AG04449 (cell line): ENCODE results near the gene RPGRIP1L.

Source experiments
- CTCF ChIA-PET: fragments of 350-600 bp; formaldehyde crosslinking; extraction: SDS; loops from one replicate; lab custom pipeline; 2021; ENCODE audit warnings: antibody characterized with exemption; lab: Yijun Ruan, JAX
- POLR2A ChIA-PET: fragments of 400-600, 350-600 bp; formaldehyde crosslinking; extraction: SDS; loops from one replicate; lab custom pipeline; 2020; ENCODE audit warnings: antibody characterized with exemption, inconsistent platforms; lab: Yijun Ruan, JAX
- DNase-seq: peaks from one replicate; pipeline ENCODE4 v3.0.0-alpha.2; 2010; ENCODE audit warnings: low read depth, low spot score
- H3K4me3 ChIP-seq: 2 replicates; pipeline ENCODE4 v1.5.1; 2011; ENCODE audit warnings: low read depth, mild to moderate bottlenecking, control low read depth, low read length
- CTCF ChIP-seq: IDR thresholded peaks from one replicate; pipeline ENCODE4 v1.5.1; 2011; ENCODE audit warnings: mild to moderate bottlenecking, moderate library complexity, low read length, control low read depth, inconsistent platforms; ENCODE audit not compliant: insufficient read depth; ENCODE audit errors: missing control alignments

RPGRIP1L gene

DNA sequence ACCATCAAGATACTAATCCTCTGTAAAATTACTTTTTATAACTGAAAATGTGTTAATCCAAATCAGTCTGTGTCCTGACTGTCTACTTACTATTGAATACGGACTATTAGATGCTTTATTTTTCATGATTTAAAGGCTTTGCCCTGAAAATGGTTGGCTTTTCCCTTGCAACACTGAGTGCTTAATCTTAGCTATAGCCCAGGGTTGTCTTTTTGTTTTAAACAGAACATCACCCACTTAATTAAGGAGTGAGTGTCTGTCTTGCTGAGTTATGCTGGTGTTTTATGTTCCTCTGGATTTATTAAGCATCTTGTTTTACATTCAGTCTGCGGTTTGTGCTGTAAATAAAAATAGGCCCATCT, 11.3 kb upstream of the RPGRIP1L start:
- ChIA-PET CTCF (interaction anchor here (1.2 to 1.4 kb wide), 2 partner anchors 15 to 20 kb away, joined by 3 read pairs; no protein-coding TSS in a partner anchor), POLR2A (interaction anchor here (1.0 kb wide), 1 partner anchor 11 kb away, joined by 3 read pairs; the partner anchor contains the start of genes FTO and RPGRIP1L)
- DNase-seq = no peak
- no peak for TF ChIP-seq CTCF
- no peak overlapping the region for H3K4me3 ChIP-seq

- DNase-seq = no peak
- no peak overlapping the region for H3K4me3 ChIP-seq
- no peak for TF ChIP-seq CTCF
- CTCF ChIA-PET = interaction anchor here (1.2 kb wide), 1 partner anchor 21 kb away, joined by 3 read pairs; no protein-coding TSS in a partner anchor
- POLR2A ChIA-PET = interaction anchor here (1.0 kb wide), 1 partner anchor 10 kb away, joined by 3 read pairs; the partner anchor contains the start of genes FTO and RPGRIP1L
Measured at GRCh38 chr16:53714205-53715022, 10.8 kb upstream of the RPGRIP1L start.

DNA sequence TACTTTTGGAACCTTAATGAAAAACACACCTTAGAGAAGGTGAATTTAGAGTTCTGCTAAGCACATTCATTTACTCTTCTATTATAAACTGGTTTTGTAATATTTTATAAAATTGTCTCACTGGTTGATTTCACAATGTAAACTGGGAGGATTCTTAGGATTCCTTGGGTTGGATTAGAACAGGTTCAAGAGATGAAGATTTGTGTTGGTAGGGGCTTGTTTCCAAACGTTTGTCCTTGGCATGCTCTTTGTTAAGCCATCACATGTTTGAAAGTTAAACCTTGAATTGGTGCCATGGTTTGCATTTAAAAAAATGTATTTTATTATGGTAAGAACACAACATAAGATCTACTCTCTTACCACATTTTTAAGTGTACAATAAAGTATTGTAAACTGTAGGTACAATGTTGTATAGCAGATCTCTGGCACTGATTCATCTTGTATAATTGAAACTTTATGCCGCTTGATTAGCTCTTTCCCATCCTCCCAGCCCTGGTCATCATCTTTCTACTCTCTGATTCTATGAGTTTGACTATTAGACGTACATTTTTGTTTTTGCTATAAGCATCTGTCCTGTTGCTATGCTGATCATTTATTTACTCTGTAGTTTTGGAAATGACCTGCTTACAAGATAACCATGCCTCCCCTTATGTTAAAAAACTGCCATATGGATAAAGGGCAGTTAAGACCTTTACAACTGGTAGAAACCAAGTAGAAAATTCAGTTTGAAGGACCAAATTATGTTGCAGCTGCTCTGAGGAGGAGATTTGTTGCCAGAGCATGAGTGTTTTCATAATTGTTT, 9.9 kb upstream of the RPGRIP1L start:
- TF ChIP-seq CTCF = no peak
- no peak for DNase-seq
- no peak overlapping the region for H3K4me3 ChIP-seq
- CTCF ChIA-PET = interaction anchor here (1.2 kb wide), 1 partner anchor 22 kb away, joined by 3 read pairs; no protein-coding TSS in a partner anchor
- POLR2A ChIA-PET = no interaction called here

DNA sequence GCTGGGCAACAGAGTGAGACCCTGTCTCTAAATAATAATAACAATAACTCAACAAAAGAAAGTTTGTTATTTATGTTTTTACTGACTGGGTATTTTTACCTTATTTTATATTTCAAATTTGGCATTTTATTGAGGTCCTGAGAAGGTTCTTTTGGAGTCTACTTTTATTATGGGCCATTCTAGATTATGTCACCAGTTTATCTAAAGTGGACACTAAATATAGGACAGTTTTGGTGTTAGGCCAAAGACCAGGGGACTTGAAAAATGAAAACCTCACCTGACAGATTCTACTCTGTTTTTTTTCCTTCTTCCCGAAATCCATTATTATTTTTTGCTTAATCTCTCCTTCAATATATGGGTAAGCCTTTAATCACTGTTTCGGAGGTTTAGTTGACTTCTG, 8.4 kb upstream of the RPGRIP1L start:
- no peak for TF ChIP-seq CTCF
- ChIA-PET CTCF (interaction anchor here (1.0 kb wide), 1 partner anchor 61 kb away, joined by 3 read pairs; no protein-coding TSS in a partner anchor), POLR2A (no interaction called here)
- DNase-seq = no peak
- no peak overlapping the region for H3K4me3 ChIP-seq

DNA sequence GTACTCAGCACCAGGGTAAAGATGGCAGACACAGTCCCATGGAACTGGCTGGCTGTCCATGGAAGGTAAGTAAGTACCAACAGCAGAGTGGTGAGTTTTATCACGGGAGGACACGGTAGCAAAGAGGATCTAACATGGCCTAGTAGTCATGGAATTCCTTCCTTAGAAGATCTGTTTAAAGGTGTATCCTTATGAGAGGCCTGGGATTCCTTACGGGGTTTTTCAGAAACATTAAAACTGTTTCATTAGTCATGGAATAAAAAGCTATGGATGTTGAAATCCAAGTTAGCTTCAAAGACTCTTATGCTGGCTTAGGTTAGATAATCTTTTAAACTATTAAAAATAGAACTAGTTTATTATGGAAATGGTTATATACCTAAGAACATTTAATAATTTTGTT, 7.7 kb upstream of the RPGRIP1L start:
- CTCF ChIA-PET = no interaction called here
- DNase-seq = no peak
- POLR2A ChIA-PET = no interaction called here
- TF ChIP-seq CTCF = no peak
- H3K4me3 ChIP-seq = no peak overlapping the region

- H3K4me3 ChIP-seq = no peak overlapping the region
- TF ChIP-seq CTCF = no peak
- DNase-seq = no peak
- CTCF ChIA-PET = no interaction called here
- POLR2A ChIA-PET = no interaction called here
Measured at GRCh38 chr16:53708490-53708889, 4.8 kb upstream of the RPGRIP1L start.
